ENCODE data around the gene CTSF. TPM values are rescaled to one million over a fixed set of nuclear protein-coding genes. Genes with fewer than 3 reads are reported as not detected.

Gene CTSF
- total and polyA plus RNA-seq, 3 donors from 2014 or later = 125 to 242 (median 164) TPM

DNA sequence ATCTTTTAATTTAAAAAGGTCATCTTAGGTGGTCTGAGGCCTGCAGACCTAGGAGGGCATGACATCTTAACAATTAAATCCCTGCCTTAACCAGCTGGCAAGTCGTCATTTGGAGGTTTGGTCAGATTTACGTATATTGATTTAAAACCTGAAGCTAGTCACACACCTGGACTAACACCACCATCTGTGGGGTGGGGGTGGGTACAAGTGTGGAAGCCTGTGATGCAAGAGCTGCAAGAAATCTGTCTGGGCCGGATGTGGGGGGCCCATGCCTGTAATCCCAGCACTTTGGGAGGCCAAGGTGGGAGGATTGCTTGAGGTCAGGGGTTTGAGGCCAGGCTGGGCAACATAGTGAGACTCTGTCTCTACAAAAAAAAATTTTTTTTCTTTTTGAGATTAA is 12.9 kb upstream of the CTSF start:
- no peak overlapping the region for H3K27ac ChIP-seq
- no peaks in the 10 kb centered on the region for H3K27me3 ChIP-seq
- no peaks in the 10 kb centered on the region for H3K9me3 ChIP-seq
- TF ChIP-seq, protein P1, sequence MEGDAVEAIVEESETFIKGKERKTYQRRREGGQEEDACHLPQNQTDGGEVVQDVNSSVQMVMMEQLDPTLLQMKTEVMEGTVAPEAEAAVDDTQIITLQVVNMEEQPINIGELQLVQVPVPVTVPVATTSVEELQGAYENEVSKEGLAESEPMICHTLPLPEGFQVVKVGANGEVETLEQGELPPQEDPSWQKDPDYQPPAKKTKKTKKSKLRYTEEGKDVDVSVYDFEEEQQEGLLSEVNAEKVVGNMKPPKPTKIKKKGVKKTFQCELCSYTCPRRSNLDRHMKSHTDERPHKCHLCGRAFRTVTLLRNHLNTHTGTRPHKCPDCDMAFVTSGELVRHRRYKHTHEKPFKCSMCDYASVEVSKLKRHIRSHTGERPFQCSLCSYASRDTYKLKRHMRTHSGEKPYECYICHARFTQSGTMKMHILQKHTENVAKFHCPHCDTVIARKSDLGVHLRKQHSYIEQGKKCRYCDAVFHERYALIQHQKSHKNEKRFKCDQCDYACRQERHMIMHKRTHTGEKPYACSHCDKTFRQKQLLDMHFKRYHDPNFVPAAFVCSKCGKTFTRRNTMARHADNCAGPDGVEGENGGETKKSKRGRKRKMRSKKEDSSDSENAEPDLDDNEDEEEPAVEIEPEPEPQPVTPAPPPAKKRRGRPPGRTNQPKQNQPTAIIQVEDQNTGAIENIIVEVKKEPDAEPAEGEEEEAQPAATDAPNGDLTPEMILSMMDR (IDR thresholded peaks at IDR 0.05) = no peak
- no peak for TF ChIP-seq POLR2A (IDR thresholded peaks at IDR 0.05)
- intact Hi-C loops (cut with DNase I; ENCODE audit: low total_unique reads) = no loop called here
- WGBS, 2 donors = 83 to 93% methylated on average over 3 of the region's 3 CpGs
- peaks cover 6% of the 10 kb centered on the region for H3K4me1 ChIP-seq
- no peak overlapping the region for H3K4me3 ChIP-seq
- DNase-seq = no peak
- H3K36me3 ChIP-seq (ENCODE audit: low read depth, missing control alignments) = no peaks in the 10 kb centered on the region

DNA sequence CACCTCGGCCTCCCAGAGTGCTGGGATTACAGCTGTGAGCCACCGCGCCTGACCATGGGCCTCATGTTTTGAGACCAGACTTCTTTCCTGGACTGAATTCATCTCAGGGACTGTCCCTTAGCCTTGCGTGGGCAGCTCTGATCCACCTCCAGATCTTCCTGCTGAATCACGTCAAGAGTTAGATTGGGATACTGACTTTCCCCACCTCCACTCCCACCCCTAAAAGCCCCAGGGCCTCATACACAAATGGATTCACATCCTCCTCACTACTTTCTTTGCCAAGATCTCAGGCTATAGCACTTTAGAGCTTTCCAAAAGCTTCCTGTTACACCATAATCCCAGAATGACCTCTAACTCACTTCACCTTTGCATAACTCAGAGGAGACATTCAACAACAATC is 12.4 kb upstream of the CTSF start:
- no peak overlapping the region for H3K4me3 ChIP-seq
- 62 to 79% methylated on average over 5 of the region's 5 CpGs for WGBS, 2 donors
- DNase-seq = no peak
- H3K4me1 ChIP-seq = peaks cover 6% of the 10 kb centered on the region
- TF ChIP-seq, protein P1 (IDR thresholded peaks at IDR 0.05) = no peak
- no peak for TF ChIP-seq POLR2A (IDR thresholded peaks at IDR 0.05)
- intact Hi-C loops (cut with DNase I; ENCODE audit: low total_unique reads) = no loop called here
- no peaks in the 10 kb centered on the region for H3K36me3 ChIP-seq (ENCODE audit: low read depth, missing control alignments)
- H3K27ac ChIP-seq = no peak overlapping the region
- no peaks in the 10 kb centered on the region for H3K27me3 ChIP-seq
- H3K9me3 ChIP-seq = no peaks in the 10 kb centered on the region

DNA sequence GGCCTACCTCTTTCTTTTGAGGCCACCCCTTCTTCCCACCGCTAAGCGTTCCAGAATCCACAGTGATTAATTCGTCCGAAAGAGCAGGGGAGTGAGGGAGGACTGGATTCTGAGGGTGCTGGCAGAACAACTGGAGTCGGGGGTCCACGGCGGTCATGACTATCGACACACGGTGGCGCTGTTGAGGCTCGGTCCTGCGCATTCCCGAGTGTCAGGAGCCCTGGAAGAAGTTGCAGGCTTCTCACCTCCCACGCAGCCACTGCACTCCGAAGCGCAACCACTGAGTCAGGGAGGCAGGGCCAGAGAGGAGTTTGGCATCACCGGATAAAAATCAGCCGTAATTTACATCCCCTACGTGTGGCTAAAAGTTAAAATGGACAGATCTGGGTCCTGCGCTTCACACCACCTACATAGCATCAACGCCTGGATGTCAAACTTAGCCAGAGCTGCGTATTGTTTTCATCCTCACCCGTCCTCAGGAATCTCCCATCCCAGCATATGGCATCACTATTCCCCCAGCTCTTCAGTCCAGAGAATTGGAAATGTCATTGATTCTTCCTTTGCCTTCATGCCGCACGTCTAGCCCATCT is 10.7 kb upstream of the CTSF start:
- intact Hi-C loops (cut with DNase I; ENCODE audit: low total_unique reads) = loop anchor here (5.0 kb wide), 1 partner anchor 98 kb away; the partner anchor contains the start of gene RBM4B
- Histone ChIP-seq H3K27ac (no peak overlapping the region), H3K4me1 (peaks cover 6% of the 10 kb centered on the region), H3K4me3 (no peak overlapping the region), H3K36me3 (ENCODE audit: low read depth, missing control alignments) (no peaks in the 10 kb centered on the region), H3K9me3 (no peaks in the 10 kb centered on the region), H3K27me3 (no peaks in the 10 kb centered on the region)
- 15 to 17% methylated on average over 15 to 25 of the region's 25 CpGs for WGBS, 2 donors
- DNase-seq = peak; percentile 88
- TF ChIP-seq POLR2A (IDR thresholded peaks at IDR 0.05) = no peak
- TF ChIP-seq, protein P1 (IDR thresholded peaks at IDR 0.05) = peak; percentile 87 to 88 (median 87)

DNA sequence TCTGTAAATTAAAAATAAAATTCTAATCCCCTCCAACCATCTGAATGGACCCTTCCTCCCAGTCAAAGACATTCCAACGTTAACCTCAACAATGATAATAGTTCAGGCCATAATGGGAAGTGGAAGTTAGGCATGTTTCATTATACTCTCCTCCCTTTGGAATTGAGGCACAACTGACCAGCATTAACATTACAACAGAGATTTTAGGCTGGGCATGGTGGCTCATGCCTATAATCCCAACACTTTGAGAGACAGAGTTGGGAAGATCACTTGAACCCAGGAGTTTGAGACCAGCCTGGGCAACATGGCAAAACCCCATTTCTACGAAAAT is 2.4 kb upstream of the CTSF start:
- 69 to 83% methylated on average over 2 of the region's 2 CpGs for WGBS, 2 donors
- H3K4me3 ChIP-seq = no peak overlapping the region
- intact Hi-C loops (cut with DNase I; ENCODE audit: low total_unique reads) = no loop called here
- no peak overlapping the region for H3K27ac ChIP-seq
- no peaks in the 10 kb centered on the region for H3K4me1 ChIP-seq
- DNase-seq = no peak
- H3K27me3 ChIP-seq = no peaks in the 10 kb centered on the region
- no peaks in the 10 kb centered on the region for H3K9me3 ChIP-seq
- TF ChIP-seq, protein P1 (IDR thresholded peaks at IDR 0.05) = no peak
- TF ChIP-seq POLR2A (IDR thresholded peaks at IDR 0.05) = no peak
- no peaks in the 10 kb centered on the region for H3K36me3 ChIP-seq (ENCODE audit: low read depth, missing control alignments)
